Osteoblast (primary cell): ENCODE data around the gene F7. TPM values are rescaled to one million over a fixed set of nuclear protein-coding genes. Genes with fewer than 3 reads are reported as not detected.

Source experiments
- DNase-seq: peaks from one replicate; pipeline ENCODE4 v3.0.0; 2011; ENCODE audit warnings: low spot score, mixed read lengths; ENCODE audit not compliant: insufficient read length; ENCODE audit errors: missing footprints
- H2AFZ ChIP-seq: 2 replicates; pipeline ENCODE4 v1.6.0; 2011; ENCODE audit warnings: mild to moderate bottlenecking, low read length
- H3K27ac ChIP-seq: 2 replicates; pipeline ENCODE4 v1.5.1; 2011; ENCODE audit warnings: mild to moderate bottlenecking, low read depth, low read length, moderate library complexity
- H3K27me3 ChIP-seq: 2 replicates; pipeline ENCODE4 v1.6.0; 2012; ENCODE audit warnings: mild to moderate bottlenecking, control low read depth, inconsistent platforms, low read length, moderate library complexity; ENCODE audit not compliant: insufficient read depth
- H3K36me3 ChIP-seq: 2 replicates; pipeline ENCODE4 v1.5.1; 2011; ENCODE audit warnings: mild to moderate bottlenecking, low read length, control low read depth, moderate library complexity; ENCODE audit not compliant: insufficient read depth
- H3K4me1 ChIP-seq: 2 replicates; pipeline ENCODE4 v1.5.1; 2011; ENCODE audit warnings: mild to moderate bottlenecking, low read length, control low read depth, moderate library complexity; ENCODE audit not compliant: insufficient read depth
- H3K4me2 ChIP-seq: 2 replicates; pipeline ENCODE4 v1.6.0; 2011; ENCODE audit warnings: mild to moderate bottlenecking, low read length; ENCODE audit not compliant: insufficient read depth
- H3K4me3 ChIP-seq: fragments of 200-600 bp; sonication (generic); 3 replicates; pipeline ENCODE4 v1.5.1; 2012; ENCODE audit warnings: mild to moderate bottlenecking, low read length, inconsistent platforms; ENCODE audit not compliant: insufficient read depth
- H3K79me2 ChIP-seq: 2 replicates; pipeline ENCODE4 v1.6.0; 2012; ENCODE audit warnings: mild to moderate bottlenecking, low read length, control low read depth, inconsistent platforms; ENCODE audit not compliant: insufficient read depth
- H3K9me3 ChIP-seq: 2 replicates; pipeline ENCODE4 v1.5.1; 2011; ENCODE audit warnings: low read depth, low read length, control low read depth
- H4K20me1 ChIP-seq: 2 replicates; pipeline ENCODE4 v1.6.0; 2012; ENCODE audit warnings: mild to moderate bottlenecking, low read length, control low read depth; ENCODE audit not compliant: insufficient read depth
- total RNA-seq: library from RNA; depleted of rRNA; stranded (reverse); fragments of >200 nt; gene quantifications from 2 replicates; pipeline ENCODE4 v1.2.3, GENCODE V29; 2012
- TF ChIP-seq, protein P1 (sequence below): IDR thresholded peaks from 2 replicates; pipeline ENCODE4 v1.5.1; 2011; ENCODE audit warnings: mild to moderate bottlenecking, low read depth, low read length, moderate library complexity; ENCODE audit errors: extremely low read depth

Gene F7
- total RNA-seq, 1 donor = under 0.01 TPM

DNA sequence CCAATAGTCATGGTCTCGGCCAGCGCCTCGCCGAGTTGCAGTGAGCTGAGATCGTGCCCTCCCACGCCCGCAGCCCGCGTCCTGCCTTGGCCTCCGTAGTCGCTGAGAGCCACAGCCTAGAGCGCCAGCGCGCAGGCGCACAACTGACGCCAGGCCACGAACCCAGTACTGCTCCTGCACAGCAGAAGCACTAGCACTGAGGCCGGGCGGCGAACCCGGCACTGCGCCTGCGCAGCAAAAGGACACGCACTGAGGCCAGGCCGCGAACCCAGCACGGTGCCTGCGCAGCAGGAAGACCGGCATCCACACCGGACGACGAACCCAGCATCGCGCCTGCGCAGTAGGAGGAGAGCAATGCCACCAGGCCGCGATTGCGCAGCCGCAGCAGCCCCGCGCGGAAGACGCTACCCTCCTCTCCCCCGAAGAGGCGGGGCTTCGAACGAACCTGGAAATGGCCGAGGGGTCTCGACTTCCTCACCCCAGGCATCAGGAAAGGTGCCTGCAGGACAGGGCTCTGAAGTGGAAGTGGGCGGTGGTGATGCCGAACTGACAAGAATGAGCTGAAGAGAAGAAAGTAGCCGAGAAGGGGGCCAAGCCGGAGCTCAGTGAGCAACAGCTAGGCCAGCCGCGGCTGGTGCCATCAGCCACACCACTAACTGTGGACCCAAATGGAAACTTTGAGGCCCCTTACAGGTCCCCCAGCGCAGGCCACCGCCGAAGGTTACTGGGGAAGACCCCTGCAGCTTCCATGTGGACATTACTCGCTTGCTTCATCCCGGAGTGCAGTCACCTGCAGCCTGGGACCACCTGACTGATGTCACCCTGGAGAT lies 24.5 kb downstream of the F7 start:
- Histone ChIP-seq H3K36me3 (no peaks in the 10 kb centered on the region), H3K79me2 (no peaks in the 10 kb centered on the region), H3K9me3 (no peaks in the 10 kb centered on the region), H3K4me2 (peak overlapping the region; percentile 74), H3K27ac (no peak overlapping the region), H3K4me3 (peak overlapping the region; percentile 61), H3K27me3 (peaks cover 33% of the 10 kb centered on the region), H2AFZ (peak overlapping the region; percentile 84), H3K4me1 (no peaks in the 10 kb centered on the region), H4K20me1 (no peaks in the 10 kb centered on the region)
- DNase-seq = peak; percentile 93
- TF ChIP-seq, protein P1, sequence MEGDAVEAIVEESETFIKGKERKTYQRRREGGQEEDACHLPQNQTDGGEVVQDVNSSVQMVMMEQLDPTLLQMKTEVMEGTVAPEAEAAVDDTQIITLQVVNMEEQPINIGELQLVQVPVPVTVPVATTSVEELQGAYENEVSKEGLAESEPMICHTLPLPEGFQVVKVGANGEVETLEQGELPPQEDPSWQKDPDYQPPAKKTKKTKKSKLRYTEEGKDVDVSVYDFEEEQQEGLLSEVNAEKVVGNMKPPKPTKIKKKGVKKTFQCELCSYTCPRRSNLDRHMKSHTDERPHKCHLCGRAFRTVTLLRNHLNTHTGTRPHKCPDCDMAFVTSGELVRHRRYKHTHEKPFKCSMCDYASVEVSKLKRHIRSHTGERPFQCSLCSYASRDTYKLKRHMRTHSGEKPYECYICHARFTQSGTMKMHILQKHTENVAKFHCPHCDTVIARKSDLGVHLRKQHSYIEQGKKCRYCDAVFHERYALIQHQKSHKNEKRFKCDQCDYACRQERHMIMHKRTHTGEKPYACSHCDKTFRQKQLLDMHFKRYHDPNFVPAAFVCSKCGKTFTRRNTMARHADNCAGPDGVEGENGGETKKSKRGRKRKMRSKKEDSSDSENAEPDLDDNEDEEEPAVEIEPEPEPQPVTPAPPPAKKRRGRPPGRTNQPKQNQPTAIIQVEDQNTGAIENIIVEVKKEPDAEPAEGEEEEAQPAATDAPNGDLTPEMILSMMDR = no peak

DNA sequence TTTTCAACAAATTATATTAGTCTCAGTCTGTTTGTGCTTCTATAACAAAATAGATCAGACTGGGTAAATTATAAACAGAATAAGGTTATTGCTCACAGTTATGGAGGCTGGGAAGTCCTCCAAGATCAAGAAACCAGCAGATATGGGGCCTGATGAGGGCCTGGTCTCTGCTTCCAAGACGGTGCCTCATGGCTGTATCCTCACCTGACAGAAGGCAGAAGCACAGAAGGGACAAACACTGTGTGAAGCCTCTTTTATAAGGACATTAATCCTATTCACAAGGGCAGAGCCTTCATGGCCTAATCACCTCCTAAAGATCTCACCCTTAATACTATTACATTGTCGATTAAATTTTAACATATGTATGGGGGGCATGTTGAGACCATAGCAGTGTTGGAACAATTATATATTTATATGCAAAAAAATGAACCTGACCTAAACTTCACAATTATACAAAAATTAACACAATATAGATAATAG lies 29.7 kb downstream of the F7 start:
- H4K20me1 ChIP-seq = no peaks in the 10 kb centered on the region
- no peak for DNase-seq
- no peak overlapping the region for H3K4me3 ChIP-seq
- no peak overlapping the region for H3K4me2 ChIP-seq
- no peaks in the 10 kb centered on the region for H3K4me1 ChIP-seq
- H3K9me3 ChIP-seq = no peaks in the 10 kb centered on the region
- no peaks in the 10 kb centered on the region for H3K79me2 ChIP-seq
- TF ChIP-seq, protein P1 = no peak
- H3K36me3 ChIP-seq = no peaks in the 10 kb centered on the region
- H3K27ac ChIP-seq = no peak overlapping the region
- H2AFZ ChIP-seq = no peak overlapping the region
- H3K27me3 ChIP-seq = peaks cover 60% of the 10 kb centered on the region

DNA sequence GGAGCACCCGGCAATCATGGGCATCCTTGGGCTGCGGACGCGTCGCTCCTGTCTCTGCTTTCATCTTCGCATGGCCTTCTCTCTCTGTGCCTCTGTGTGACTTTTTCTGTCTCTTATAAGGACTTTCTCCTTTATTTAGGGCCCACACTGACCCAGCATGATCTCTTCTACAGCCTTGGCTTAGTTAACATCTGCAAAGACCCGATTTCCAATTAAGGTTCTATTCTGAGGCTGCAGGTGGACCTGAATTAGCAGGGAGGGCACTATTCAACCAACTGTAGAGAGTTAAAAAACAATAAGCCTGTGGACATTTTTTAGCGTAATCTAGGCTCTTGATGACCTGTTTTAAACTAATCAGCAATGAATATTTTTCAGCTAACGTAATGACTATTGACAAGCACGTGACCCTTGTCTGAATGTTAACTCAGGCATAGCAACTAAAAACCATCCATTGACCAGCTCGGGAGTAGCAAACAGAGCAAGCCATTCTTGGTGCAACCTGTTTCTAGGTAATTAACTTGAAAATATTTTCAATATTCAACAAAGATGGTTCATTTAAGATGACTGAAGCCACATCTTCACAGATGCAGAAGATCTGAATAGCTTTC lies 32.2 kb downstream of the F7 start:
- Histone ChIP-seq H2AFZ (no peak overlapping the region), H3K4me1 (no peaks in the 10 kb centered on the region), H3K4me3 (no peak overlapping the region), H3K27me3 (peaks cover 47% of the 10 kb centered on the region), H4K20me1 (no peaks in the 10 kb centered on the region), H3K36me3 (no peaks in the 10 kb centered on the region), H3K27ac (no peak overlapping the region), H3K9me3 (no peaks in the 10 kb centered on the region), H3K4me2 (no peak overlapping the region), H3K79me2 (no peaks in the 10 kb centered on the region)
- no peak for DNase-seq
- TF ChIP-seq, protein P1 = no peak
